HepG2 (cell line): Measurements from ENCODE around the gene CMIP. TPM values are rescaled to one million over a fixed set of nuclear protein-coding genes. Genes with fewer than 3 reads are reported as not detected.

Experiments used
- AHDC1 ChIP-seq: sonication (generic); formaldehyde crosslinking; IDR thresholded peaks from 2 replicates; pipeline ENCODE4 v1.5.1; 2020; ENCODE audit warnings: mild to moderate bottlenecking, missing genetic modification reagents, borderline replicate concordance
- ATF6 ChIP-seq: sonication (generic); formaldehyde crosslinking; conservative IDR thresholded peaks from 2 replicates; pipeline ENCODE4 v1.4.0; 2020; ENCODE audit warnings: missing genetic modification reagents
- CENPT ChIP-seq: sonication (generic); formaldehyde crosslinking; IDR thresholded peaks from 2 replicates; pipeline ENCODE4 v1.8.0; 2022; ENCODE audit warnings: low read depth, mild to moderate bottlenecking, moderate library complexity, missing genetic modification reagents
- EP300 ChIP-seq, 3 experiments: sonication (generic) in 1 of 3; formaldehyde crosslinking in 1 of 3; IDR thresholded peaks; 2 replicates each; pipeline versions ENCODE4 v1.5.1 to v1.6.1; 2011 to 2020; ENCODE audit warnings: low read depth in 2 of 3, low read length in 2 of 3, borderline replicate concordance in 1 of 3, improper control_type of control experiment in 1 of 3, mild to moderate bottlenecking in 1 of 3, missing genetic modification reagents in 1 of 3, moderate library complexity in 1 of 3
- FOXA1 ChIP-seq, 2 experiments: fragments of 450-650 bp in 1 of 2; sonication (generic) in 1 of 2; formaldehyde crosslinking in 1 of 2; IDR thresholded peaks; 2 replicates each; pipeline versions ENCODE4 v1.4.0 to v1.6.1; 2016 to 2020; ENCODE audit warnings: missing genetic modification reagents in 1 of 2
- GMEB1 ChIP-seq: sonication (generic); formaldehyde crosslinking; IDR thresholded peaks from 2 replicates; pipeline ENCODE4 v1.5.1; 2020; ENCODE audit warnings: missing genetic modification reagents, mild to moderate bottlenecking, borderline replicate concordance
- HMG20A ChIP-seq: IDR thresholded peaks from 2 replicates; pipeline ENCODE4 v1.6.1; 2016; ENCODE audit warnings: borderline replicate concordance
- HNF1B ChIP-seq: sonication (generic); formaldehyde crosslinking; IDR thresholded peaks from 2 replicates; pipeline ENCODE4 v1.5.1; 2020; ENCODE audit warnings: mild to moderate bottlenecking, moderate library complexity, missing genetic modification reagents
- JARID2 ChIP-seq: sonication (generic); formaldehyde crosslinking; IDR thresholded peaks from 2 replicates; pipeline ENCODE4 v1.8.1; 2023; ENCODE audit warnings: missing genetic modification reagents, inconsistent platforms; ENCODE audit not compliant: insufficient replicate concordance
- NPAS2 ChIP-seq: sonication (generic); formaldehyde crosslinking; IDR thresholded peaks from 2 replicates; pipeline ENCODE4 v1.8.0; 2022; ENCODE audit warnings: mild to moderate bottlenecking, missing genetic modification reagents, borderline replicate concordance
- ZNF567 ChIP-seq: sonication (generic); formaldehyde crosslinking; IDR thresholded peaks from 2 replicates; pipeline ENCODE4 v1.8.1; 2023; ENCODE audit warnings: mild to moderate bottlenecking, missing genetic modification reagents, borderline replicate concordance
- ZNF784 ChIP-seq: sonication (generic); formaldehyde crosslinking; IDR thresholded peaks from 2 replicates; pipeline ENCODE4 v1.5.1; 2020; ENCODE audit warnings: missing genetic modification reagents, mild to moderate bottlenecking, borderline replicate concordance
- ZNF883 ChIP-seq: sonication (generic); formaldehyde crosslinking; IDR thresholded peaks from 2 replicates; pipeline ENCODE4 v1.5.1; 2020; ENCODE audit warnings: mild to moderate bottlenecking, missing genetic modification reagents; ENCODE audit errors: not compliant biosample characterization
- ZSCAN31 ChIP-seq: sonication (generic); formaldehyde crosslinking; IDR thresholded peaks from 2 replicates; pipeline ENCODE4 v1.5.0; 2020; ENCODE audit warnings: low read depth, mild to moderate bottlenecking, missing genetic modification reagents
- polyA plus RNA-seq, 8 experiments: library from polyadenylated mRNA; depleted of rRNA in 3 of 8; stranded (reverse) in 7 of 8; unstranded in 1 of 8; fragments of >200 nt; fragmentation: Illumina TruSeq in 4 of 8; extraction: Trizol in 4 of 8; gene quantifications; 2 replicates each; pipeline versions ENCODE4 v1.2.1 to v1.2.3, GENCODE V29; 2011 to 2016; ENCODE audit warnings: low read depth in 4 of 8, missing spikeins in 1 of 8, mixed read lengths in 1 of 8; ENCODE audit not compliant: insufficient read depth in 1 of 8
- total RNA-seq, 5 experiments: library from RNA; depleted of rRNA; stranded (reverse); fragments of >200 nt; fragmentation: Illumina TruSeq; extraction: Trizol; gene quantifications; 2 replicates each; pipeline ENCODE4 v1.2.3, GENCODE V29; 2016; ENCODE audit warnings: low read depth in 1 of 5

The CMIP gene
- total and polyA plus RNA-seq, 2 of the 13 experiments (the other 11 are each of a cell fraction or from before 2014, with no cell fraction given), result 10.9 to 18.1 TPM

- TF ChIP-seq ZNF784 (CRISPR knock-in tag), result no peak
- TF ChIP-seq AHDC1 (CRISPR knock-in tag), result 0 out of 2 replicates have a peak, but pooled peaks have one; percentile 19
- TF ChIP-seq ZSCAN31 (CRISPR knock-in tag), result no peak
- TF ChIP-seq JARID2 (CRISPR knock-in tag), result no peak
- no peak for TF ChIP-seq NPAS2
- peak; percentile 72; the same call in 1 of the 2 replicates for TF ChIP-seq HMG20A (CRISPR knock-in tag)
- no peak for TF ChIP-seq ZNF567 (CRISPR knock-in tag)
- no peak for TF ChIP-seq ZNF883 (CRISPR knock-in tag)
- TF ChIP-seq HNF1B (CRISPR knock-in tag), result no peak
- no peak for TF ChIP-seq ATF6 (CRISPR knock-in tag)
- no peak for TF ChIP-seq CENPT
- TF ChIP-seq GMEB1 (CRISPR knock-in tag), result no peak
- TF ChIP-seq EP300 (IDR thresholded peaks at IDR 0.05; ENCODE audit: low read depth in 2 of 2, low read length in 2 of 2), result peak in 1 of 2 experiments; percentile 58; a peak in 1 of 4 replicates
- no peak for TF ChIP-seq EP300 (CRISPR knock-in tag; IDR thresholded peaks at IDR 0.05; ENCODE audit: borderline replicate concordance)
- TF ChIP-seq FOXA1 (IDR thresholded peaks at IDR 0.05), result no peak
- peak; percentile 49; the same call in 1 of the 2 replicates for TF ChIP-seq FOXA1 (CRISPR knock-in tag; IDR thresholded peaks at IDR 0.05)
Measured at GRCh38 chr16:81758376-81758775, 313.8 kb downstream of the CMIP start (continued).
